DMS 273 (cell line): ENCODE results near the gene IFT88.
"Not testable (repeated sequence)": the region's sequence is repeated elsewhere in the genome, so short reads cannot be mapped to it uniquely, and the experiment has no call there.

Experiments used
- DNase-seq: peaks from one replicate; lab custom pipeline; 2025; ENCODE audit not compliant: unreplicated experiment; lab: John Stamatoyannopoulos, UW

Gene IFT88

DNA sequence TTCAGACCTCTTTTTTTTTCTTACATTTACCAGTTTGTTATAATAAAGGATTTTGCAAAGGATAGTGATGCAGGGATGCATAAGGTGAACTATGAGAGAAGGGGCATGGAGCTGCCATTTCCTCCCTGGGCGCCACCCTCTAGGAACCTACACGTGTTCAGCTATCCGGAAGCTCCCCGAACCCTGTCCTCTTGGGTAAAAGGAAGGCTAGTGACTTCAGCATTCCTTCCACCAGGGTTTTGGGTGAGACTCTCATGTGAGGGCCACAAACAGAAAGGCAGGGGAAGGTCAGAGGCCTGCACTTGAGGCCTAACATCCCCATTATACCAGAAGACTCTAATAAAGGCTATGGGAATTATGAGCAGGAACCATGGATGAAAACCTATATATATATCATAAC lies 57.3 kb downstream of the IFT88 start:
- DNase-seq, result no peak

DNA sequence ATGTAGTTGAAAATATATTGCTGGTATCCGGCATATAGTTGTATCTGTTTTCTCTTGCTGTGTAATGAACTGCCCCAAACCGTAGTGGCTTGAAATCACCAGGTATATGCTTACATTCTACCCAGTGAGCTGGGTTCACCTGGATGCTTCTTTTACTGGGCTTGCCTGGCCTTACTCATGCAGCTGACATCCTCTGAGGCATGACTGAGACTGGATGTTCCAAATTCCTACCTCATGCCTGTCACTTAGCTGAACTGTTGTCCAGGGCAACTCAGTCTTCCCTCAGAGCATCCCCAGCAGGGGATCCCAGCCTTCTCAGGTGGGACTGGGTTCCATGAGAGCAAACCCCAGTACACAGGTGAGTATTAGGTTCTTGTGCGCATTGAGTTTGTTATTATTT lies 66.8 kb downstream of the IFT88 start:
- no peak for DNase-seq

DNA sequence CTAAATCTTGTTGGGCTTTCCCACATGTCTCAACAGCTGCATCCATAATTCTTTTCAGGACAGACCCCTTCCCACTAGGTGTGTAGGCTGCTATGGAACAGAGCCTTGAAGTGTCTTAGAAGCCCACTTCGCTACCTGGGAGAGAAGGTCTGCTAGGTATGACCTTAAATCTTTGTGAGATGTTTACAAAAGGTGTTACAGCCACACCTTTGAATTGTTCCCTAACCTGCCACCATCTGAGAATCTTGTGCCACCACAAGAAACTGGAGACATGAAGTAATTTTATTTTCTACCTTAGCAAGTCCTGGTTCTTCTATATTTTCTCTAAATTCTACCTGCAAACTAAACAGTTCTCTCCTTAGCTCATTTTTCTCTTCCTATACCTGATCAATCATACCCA lies 69.1 kb downstream of the IFT88 start:
- DNase-seq, result no peak

DNA sequence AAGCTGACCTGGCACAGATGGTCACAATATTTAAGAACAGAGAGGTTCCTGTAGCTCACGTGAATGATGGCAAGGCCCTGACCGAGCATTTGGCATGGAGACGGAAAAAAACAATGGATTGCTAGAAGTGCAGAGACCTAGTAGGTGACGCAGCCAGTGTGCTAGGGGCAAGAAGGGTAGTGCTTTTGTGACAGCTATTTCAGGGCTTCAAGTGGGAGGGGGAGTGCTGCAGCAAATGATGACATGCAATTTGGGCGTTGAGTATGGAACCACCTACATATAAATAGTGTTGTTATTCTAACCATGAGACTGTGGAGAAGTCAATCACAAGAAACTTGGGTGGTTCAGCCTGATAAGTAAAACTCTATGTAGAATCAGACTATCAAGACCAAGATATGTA lies 70.9 kb downstream of the IFT88 start:
- no peak for DNase-seq

DNA sequence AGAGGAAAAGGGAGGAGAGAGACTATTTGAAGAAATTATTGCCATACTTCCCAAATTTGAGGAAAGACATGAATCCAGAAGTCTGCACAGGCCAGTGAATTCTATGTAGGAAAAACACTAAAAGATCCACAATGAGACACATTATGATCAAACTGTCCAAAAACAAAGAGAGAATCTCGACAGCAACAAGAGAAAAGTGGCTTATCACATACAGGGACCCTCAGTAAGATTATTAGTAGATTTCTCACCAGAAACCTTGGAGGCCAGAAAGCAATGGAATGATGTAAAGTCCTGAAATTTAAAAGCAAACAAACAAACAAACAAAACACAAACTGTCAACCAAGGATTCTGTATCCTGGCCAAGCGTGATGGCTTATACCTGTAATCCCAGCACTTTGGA lies 80.8 kb downstream of the IFT88 start:
- no peak for DNase-seq

DNA sequence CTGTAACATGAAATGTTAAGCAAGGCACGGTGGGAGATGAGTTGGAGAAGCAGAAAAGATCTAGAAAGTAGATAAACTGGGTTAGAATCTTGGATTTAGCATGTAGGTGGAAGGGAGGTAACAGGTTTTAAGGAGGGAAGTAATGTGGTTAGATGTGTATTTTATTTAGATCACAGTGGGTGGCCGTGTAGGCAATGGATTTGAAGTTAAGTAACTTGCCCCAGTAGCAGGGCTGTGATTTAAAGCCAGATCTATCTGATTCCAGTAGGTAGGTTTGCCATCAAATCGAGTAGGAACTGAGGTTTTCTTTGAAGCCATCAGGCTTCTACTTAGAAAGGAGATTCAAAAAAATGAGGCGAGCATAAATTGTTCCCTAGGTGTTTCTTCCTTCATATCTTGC lies 86.0 kb downstream of the IFT88 start:
- no peak for DNase-seq

DNA sequence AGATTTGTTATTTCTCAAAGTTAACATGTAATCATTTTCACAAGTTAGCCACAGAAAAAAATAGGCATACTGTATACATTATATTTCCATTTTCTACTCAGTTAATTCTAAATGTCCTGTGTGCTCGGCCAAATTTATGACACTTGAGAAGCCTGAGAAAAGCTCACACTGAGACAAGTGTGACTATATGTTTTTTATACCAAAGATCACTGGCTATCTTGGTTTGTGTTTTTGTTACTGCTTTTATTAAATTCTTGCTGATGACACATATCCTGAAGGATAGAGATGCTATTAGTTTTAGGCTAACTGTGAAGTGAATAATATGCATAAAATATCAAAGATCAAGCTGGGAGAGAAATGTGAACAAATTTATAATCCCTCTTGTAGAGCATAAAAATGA lies 87.2 kb downstream of the IFT88 start:
- DNase-seq, result no peak

DNA sequence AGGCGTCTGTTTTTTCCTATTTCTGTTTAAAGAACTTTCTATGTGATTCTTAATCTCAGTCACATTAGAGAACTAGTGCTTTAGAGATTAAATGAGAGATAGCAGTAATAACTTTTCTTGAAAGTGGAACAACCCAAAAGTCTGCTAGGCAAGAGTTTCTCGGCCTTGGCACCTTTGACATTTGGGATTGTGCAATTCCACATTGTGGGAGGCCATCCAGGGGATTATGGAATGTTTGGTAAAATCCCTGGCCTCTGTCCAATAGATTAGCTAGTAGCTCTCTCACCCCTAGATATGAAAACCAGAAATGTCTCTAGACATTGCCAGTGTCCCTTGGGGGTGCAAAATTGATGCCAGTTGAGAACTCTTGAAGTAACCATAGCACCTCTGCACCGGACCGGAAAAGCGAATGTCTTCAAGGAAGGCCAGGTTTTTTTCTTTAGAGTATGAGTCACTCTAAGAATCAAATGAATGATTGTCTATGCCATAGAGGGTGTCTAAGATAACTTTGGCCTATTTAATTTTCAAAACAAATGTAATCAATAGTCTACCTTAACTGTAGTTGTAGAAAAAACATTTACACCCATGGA lies 91.6 kb downstream of the IFT88 start:
- no peak for DNase-seq

DNA sequence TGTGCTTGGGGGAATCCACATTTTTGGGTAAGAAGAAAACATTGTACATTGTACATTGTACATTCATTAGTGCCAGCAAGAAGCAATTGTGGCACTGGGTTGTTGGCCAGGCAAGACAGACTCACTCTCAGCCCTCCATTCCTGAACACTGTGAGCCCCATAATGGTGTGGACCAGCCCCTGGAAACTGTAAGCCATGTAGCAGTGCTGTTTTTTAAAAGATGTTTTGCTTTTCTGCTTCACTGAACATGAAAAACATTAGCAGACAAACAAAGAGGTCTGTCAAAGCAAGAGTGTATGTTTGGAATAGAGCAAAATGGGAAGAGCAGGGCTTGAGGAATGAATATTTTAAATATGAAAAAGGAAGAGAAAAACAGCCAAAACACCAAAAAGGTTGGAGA lies 97.4 kb downstream of the IFT88 start:
- no peak for DNase-seq

DNA sequence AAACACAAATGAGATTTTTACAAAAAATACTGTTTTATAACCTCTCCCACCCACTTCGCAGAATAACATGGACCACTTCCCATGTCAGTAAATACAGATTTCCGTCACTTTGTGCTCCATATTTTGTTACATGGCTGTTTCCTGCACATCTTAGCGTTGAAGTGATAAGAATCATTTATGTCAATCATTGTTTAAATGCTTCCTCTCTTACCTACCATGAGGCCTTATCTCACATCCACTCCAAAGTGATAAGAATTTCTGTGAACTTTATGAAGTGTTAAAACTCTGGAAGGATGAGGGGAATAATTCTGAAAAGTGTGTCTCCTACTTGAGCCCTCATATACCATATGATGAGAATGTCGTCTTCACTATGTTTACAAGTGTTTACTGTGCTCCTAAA lies 100.0 kb downstream of the IFT88 start:
- DNase-seq, result no peak

DNA sequence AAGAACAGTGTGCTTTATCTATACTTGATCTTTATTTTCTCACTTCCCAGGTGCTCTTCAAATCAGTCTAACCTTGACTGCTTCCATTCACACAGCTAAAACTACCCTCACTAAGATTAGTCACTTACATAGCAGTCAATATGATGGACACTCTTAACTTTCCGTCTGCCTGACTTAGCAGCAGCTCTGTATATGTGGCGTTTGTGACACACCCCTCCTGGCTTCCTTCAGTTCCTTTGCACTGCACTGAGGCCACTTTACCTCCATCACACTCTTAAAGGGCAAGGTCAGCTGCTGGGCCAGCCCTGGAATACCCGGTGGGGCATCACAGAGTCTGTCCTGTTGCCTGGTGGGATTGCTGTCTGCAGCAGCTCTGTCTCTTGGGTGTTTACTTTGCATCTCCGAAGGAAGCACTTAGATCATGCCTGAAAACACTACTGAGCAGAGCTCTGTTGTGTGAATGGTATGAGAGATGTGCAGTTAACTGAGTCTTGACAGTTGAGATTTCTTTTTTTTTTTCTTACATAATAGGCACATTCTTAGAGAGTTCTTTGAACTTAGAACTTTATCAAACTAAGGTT lies 101.0 kb downstream of the IFT88 start:
- DNase-seq, result no peak

DNA sequence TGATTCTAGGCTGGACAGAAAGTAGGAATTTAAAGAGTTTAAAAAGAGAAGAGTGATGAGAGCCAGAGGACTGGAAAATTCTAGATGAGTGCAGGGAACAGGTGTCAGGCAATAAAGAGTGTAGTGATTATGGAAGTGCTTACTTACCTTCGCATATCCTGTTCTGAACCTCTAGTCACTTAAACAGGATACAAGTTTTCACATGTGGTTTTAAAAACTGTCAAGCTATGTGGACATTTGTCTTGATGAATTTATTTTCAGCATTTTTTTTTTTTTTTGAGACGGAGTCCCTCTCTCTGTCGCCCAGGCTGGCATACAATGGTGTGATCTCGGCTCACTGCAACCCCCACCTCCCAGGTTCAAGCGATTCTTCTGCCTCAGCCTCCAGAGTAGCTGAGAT lies 102.2 kb downstream of the IFT88 start:
- no peak for DNase-seq

DNA sequence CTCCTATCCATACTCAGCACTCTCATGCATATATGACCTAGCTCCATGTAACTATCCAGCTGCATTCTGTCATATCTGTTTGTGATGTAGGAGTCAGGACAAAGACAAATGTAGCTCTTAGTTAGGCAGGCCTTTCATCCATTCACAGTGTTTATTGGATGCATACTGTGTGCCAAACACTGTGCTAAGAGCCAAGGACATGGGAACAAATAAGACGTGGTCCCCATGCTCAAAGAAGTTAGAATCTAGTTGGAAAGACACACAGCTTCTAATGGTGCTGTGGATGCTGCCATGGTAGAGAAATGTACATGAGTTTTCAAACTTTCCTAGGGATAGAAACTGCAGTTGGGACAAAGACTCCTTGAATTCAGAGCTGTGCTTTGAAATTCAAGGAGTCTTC lies 104.8 kb downstream of the IFT88 start:
- no peak for DNase-seq

DNA sequence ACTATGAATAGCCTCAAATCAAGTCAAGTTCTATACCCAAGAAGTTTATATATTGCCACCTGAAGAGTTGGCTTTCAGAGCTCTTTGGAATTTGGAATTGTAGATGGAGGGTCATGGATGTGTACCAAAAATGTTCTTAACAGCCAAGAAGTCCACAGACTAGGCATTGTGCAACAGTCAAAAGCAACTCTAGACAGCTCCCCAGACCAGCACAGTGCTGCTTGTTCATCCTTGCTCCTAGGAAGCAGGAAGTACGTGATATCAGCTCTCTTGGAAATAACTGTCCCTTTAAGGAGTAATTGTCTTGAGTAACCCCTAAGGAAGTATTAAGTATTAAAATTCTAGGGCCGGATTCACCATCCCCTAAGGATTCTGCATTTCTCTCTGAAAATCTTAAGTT lies 105.8 kb downstream of the IFT88 start:
- no peak for DNase-seq

DNA sequence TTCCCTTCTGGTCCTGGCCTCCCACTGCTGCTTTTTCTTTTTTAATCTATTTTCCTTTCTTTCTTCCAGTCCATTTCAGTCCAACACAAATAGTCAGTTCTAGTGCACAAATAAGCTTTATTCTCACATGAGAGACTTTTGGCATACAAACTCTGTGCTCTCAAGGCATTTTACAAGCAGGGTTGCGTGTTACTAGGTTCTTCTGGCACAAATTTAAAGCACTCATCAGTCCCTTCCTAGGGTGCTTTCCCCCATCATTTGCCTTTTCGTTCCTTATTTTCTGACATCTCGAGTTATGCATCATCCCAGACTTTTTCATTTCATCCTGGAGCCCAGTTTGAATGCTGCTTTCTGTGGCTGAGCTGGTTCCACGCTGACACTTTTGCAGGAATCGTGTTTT lies 106.8 kb downstream of the IFT88 start:
- no peak for DNase-seq

DNA sequence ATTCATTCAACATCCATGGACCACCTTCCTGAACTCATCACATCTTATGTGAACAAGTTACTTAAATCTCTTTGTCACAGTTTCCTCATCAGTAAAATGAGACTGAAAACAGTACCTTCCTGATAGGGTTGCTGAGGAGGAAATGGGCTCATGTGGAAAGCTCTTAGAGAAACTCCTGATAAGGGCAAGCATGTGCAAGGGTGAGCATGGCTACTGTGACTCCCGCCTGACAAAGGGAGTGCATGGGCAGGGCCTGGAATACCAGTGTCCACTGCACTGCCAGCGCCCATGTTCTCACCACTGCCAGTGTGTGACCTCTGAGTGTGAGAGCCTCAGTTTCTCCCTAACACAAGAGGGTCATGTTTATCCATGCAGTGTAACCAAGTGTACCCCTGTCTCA lies 109.3 kb downstream of the IFT88 start:
- DNase-seq, result no peak

DNA sequence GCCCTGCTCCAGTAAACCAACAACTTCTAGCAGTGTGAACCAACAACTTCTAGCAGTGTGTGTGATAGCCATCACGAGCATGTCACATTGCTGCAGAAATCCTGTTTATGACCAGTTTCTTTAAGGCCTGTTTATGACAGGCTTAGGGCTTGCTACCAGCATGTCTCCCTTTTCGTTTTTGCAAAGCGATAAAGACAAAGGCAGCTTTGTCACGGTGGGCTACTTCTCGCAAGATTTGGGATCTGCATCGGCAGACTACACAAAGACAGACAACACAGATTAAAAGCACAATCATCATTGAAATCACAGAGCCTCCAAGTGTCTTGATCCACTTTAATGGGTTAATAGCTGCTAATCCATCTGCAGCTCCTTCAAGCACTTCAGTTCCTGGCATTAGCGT lies 111.6 kb downstream of the IFT88 start:
- DNase-seq, result not testable (repeated sequence)

DNA sequence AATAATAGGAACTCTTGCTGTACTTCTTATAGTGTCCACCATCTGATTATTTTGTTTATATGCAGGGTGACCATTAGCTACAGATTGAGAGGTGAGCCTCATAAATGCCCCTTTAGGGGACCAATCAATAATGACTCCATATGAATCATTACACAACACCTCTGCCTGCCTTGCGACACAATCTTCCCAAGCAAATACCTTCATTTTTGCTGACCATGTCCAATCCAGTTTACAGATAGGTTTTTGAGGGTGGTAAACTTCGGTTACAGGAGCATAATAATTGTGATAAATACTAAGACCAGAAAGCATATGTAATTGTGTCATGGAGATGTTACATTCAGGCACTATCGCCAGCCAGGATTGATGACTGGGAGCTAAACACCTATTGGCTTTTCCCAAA lies 112.9 kb downstream of the IFT88 start:
- no peak for DNase-seq

DNA sequence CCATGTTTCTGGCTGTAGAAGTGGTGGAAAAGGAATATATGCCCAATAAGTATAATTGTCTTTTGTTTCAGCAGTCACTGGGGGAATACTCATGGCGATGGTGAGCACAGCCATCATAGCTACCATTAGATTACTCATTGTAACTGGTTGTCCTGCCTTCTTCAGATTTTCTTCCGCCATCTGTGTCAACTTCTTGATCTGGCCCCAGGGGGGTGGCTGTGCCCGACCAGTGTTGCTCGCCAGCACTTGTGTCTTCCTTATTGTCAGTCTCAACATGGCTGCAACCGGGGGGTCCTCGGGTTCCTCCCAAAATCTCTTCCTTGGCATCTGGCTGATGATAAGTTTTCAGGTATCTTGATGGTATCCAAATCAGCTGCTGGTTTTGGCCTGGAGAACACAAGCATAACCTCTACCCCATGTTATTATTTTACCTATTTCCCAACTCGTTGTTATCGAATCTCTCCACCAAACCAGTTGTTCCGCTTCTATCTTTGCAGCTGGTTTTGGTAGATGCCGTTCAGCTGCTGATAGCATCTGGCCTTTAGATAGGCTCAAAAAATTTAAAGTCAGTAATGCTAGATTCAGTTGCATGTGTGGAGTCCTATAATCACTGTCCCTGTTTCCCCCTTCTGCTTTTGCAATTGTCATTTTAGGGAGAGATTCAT lies 113.6 kb downstream of the IFT88 start:
- no peak for DNase-seq

DNA sequence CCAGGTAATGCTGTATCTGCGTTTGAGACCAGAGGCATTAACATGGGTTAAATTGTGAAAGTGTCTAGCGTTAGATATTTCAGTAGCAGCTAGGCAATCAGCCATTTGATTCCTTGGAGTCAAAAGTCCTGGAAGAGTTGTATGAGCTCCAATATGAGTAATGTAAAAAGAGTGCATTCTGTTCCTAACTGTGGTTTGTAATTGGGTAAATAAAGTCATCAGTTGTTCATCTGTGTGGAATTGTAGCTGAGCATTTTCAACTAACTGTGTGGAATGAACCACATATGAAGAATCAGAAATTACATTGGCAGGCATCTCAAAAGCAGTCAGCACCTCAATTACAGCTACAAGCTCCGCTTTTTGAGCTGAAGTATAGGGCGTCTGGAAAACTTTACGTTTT lies 114.5 kb downstream of the IFT88 start:
- DNase-seq, result not testable (repeated sequence)

DNA sequence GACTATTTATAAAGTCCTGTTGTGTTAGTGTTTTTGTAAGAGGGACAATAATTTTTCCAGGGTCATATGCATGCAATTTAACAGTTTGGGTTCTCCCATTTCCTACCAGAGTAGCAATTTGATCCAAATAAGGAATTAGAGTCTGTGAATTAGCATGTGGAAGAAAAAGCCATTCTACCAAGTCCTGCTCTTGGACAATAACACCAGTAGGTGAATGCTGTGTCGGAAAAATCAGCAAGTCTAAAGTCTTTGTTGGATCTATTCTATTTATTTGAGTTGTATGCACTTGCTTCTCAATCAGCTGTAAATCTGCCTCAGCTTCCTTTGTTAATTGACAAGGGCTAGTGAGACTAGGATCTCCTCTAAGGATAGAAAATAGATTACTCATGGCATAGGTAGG lies 115.1 kb downstream of the IFT88 start:
- DNase-seq, result no peak

DNA sequence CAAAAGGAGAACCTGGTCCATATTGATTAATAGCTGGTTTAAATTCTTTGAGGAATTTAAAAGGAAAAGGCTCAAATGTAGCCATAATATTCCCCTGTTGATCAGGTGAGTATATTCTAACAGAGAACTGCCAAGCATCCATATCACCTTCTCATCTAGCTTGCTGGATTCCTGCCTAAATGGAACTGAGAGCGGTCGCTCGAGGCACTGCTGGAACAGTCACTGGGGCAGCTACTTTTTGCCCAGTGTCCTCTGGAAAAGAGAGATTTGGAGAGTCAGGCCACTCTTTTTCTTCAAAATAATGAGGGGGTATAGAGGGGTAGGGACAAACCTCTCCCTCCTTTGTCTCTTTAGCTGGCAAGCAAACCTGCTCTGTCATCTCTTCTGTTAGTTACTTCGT lies 117.1 kb downstream of the IFT88 start:
- DNase-seq, result no peak

DNA sequence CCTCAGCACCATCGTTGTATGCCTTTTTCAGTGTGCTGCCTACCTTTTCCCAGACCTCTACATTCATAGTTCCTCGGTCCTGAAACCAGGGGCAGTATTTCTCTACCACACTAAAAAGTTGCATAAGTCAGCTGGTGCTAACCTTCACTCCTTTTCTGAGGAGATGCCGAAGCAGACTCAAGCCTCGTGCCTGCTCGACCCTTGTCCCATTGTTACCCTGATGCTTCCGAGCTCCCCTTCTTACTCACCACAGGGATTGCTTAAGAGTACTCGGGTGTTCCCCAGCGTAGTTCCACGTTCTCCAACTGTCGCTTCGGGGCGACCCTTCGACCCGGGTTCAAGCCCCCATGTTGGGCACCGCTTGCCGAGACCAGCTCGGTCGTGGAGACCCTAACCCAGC lies 117.6 kb downstream of the IFT88 start:
- DNase-seq, result no peak
